UCSD-AML1 (cell line): ENCODE measurements around the gene OR2L8.

Experiments
- DNase-seq: peaks from one replicate; lab custom pipeline; 2025; ENCODE audit not compliant: unreplicated experiment; lab: John Stamatoyannopoulos, UW

Gene OR2L8, protein sequence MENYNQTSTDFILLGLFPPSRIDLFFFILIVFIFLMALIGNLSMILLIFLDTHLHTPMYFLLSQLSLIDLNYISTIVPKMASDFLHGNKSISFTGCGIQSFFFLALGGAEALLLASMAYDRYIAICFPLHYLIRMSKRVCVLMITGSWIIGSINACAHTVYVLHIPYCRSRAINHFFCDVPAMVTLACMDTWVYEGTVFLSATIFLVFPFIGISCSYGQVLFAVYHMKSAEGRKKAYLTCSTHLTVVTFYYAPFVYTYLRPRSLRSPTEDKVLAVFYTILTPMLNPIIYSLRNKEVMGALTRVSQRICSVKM

DNA sequence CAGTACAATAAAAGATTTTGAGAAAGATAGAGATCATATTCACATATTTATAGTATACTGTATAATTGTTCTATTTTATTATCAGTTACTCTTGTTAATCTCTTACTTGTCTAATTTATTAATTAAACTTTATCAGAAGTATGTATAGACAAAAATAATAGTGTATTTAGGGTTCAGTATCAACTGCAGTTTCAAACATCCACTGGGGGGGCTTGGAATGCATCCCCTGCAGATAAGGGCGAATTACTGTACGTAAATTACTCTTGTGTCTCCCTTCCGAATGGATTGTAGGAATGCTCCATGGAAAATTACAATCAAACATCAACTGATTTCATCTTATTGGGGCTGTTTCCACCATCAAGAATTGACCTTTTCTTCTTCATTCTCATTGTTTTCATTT is at the start of gene OR2L8:
TSS of gene OR2L8 (plus strand) at position 301 of the 400 bp plus-strand sequence. CDS start at position 301, 0 bp downstream.
- no peak for DNase-seq

DNA sequence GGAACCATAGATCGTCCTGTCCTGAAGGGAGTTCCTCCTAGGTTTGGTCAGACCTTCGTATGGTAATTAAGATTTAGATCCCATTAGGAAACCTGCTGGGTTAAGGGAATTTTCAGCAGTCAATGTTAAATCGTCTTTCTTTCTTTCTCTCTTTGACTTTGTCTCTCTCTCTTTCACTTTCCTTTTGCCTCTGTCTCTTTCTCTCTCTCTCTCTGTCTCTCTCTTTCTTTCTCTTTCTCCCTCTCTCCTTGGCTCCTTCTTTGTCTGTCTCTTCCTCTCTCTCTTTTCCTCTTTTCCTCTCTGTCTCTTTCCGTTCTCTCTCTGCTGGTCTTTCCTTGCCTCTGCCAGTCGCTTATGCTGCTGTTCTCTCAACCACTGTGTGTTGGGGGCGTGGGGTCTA is 44.5 kb upstream of the OR2L8 start:
- DNase-seq, result no peak

DNA sequence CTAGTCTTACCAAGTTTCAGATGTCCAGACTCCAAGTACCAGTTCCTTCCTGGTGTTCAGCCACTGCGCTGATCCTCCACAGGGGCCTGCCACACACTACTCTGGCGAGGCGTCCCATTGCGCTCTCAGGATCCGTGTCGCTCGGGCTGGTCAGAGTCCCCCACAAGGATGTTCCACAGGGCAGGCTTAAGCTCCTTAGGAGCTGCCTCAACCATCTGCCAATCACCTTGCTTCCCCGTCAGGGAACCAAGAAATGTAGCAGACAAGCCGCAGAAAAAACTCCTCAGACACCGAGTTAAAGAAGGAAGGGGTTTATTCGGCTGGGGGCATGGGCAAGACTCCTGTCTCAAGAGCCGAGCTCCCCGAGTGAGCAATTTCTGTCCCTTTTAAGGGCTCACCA is 43.5 kb upstream of the OR2L8 start:
- DNase-seq, result peak; percentile 57

DNA sequence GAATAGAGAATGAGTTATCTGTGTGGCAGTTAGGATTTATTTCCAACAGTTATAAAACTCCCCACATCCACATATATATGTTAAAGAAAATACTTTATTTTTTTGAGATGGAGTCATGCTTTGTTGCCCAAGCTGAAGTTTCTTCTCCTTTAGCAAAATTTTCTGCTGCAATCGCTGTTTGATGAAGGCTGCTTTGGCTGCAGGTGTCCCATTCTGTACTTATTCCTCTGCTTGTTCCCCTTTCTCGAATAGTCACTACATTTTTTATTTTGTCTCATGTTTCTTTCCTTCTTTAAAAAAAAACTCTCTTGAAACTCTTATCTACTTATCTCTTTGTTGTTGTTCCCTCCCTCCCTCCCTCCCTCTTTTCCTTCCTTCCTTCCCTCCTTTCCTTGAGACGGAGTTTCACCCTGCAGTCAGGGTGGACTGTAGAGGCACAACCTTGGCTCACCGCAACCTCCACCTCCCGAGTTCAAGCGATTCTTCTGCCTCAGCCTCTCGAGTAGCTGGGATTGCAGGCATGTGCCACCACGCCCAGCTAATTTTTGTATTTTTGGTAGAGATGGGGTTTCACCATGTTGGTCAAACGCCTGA is 42.7 kb upstream of the OR2L8 start:
- DNase-seq, result peak; percentile 33

DNA sequence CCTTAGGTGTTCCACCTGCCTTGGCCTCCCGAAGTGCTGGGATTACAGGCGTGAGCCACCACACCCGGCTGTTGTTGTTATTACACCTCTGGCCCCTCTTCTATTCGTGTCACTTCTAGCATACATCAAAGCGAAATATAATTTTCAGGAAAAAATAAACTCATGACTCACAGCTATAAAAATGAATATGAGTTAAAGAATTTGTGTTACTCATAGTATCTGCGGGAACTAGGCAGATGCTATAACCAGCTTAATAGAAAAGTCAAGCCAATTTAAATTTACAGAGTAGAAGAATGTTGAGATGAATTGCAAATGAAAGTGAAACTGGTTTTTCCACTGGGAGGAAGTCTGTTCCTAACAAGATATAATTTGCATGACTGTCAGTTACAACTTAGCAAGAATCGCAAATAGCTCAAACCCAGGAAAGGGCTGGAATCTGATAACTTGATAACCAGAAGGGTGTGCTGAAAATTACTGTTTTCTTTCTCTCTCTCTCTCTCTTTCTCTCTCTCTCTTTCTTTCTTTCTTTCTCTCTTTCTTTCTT is 42.1 kb upstream of the OR2L8 start:
- no peak for DNase-seq

DNA sequence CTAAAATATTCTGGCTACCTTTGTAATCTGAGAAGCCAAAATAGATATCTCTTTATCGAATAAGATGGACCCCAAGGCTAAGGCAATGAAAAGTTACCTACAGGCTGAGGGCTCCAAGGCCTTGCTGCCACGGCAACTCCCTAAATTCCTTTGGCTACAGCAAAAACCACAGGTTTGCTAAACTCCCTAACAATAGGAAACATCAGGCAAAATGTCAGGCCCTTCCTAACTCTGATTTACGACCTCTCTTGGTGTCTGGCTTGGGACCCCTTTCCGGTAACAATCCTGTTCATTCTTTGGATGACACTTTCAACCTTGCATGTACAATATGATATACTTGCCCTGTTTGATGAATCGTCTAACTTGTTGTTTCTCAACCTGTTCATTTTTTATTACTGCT is 39.9 kb upstream of the OR2L8 start:
- no peak for DNase-seq

DNA sequence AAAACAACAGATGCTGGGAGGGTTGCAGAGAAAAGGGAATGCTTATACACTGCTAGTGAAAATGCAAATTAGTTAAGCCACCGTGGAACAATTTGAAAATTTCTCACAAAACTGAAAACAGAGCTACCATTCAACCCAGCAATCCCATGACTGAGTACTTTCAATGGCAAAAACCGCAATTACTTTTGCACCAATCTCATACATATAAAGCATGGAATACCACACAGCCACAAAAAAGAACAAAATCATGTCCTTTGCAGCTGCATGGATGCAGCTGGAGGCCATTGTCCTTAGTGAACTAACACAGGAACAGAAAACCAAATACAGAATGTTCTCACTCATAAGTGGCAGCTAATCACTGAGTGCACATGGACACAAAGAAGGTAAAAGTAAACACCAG is 34.9 kb upstream of the OR2L8 start:
- DNase-seq, result no peak

DNA sequence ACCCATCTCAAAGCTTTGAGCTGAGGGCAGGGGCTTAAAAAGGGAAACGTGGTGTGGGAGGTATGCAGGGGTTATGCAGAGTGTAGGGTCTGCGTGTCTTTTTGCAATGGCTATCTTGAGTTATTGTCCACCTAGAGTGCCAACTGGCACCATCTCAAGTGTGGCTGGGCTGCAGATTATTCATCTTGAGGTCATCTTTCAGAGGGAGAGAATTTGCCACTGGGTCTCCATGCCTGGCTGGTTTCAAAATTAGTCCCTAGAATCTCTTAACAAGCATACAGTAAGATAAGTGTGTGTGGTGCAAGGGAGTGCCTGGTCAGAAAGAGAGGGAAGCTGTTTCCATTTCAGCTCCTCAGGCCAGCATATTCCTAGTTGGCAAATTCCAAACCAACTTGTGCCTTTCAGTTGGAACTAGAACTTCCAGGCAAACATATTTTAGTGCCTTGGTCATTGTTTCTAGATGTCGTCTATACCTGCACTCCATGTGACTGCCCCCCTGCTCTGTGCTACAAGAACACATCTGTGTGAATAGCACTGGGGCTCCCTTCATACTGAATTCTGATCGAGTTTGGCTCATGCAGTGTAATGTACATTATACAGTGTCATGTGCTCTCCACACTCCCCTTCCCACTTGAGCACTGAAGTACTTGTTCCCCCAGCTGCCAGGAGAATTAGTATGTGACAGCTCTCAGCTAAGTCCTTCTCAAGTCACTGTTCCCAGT is 33.6 kb upstream of the OR2L8 start:
- no peak for DNase-seq

DNA sequence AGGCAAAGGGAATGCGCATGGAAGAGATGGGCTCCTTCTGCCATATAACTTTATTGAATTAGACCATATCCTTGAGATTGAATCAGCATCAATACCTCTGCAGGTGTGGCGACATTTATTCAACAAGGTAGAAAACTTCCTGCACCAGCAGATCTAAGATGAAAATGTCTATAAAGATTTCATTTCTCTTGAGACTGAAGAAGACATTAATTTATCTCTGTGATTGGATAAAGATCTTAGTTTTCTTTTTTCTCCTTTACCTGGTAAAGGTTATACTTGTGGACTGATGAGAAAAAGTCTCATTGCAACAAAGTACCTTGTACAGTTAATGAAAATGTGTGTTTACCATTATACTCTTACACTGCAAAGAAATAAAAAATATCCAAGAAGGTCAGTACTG is 28.7 kb upstream of the OR2L8 start, which contains the start of gene OR2T8:
TSS of gene OR2T8 (plus strand) at position 301 of the 400 bp plus-strand sequence. CDS start 766 bp downstream, outside the sequence.
- no peak for DNase-seq

DNA sequence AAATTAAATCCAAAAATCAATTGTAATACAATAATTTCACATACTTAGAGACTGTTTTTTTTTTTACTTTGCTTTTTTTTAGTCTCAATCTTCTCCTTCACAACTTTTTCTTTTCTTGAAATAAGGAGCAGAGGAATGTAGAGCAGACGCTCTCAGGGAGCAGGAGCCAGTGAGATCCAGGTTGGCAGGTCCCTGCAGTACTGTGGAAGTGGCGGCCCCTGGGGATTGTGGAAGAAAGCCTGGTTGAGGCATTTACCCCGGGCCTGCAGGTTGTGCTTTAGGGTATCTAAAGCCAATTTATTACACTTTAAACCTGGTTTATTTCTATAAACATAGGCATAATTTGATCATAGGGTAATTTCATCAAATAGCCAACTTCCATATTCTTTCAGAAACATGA is 24.7 kb upstream of the OR2L8 start:
- DNase-seq, result no peak

DNA sequence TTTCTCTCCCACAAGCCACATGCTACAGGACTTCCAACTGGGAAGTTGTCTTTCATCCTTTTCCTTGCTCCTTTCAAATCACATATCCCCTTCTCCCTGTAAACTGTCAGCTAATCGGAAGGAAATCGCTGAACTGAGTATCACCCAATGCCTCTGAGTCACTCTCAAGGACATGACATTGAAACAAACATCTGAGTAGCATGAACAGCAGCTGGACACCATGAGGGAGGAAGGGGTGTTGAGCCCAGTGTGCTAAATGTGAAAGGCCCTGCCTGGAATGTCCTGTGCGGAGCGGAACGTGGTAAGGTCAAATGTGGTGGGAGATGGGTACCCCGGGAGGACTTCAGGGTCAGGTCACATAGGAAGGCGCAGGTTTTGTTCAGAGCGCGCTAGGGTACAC is 23.8 kb upstream of the OR2L8 start, which contains the start of gene OR2AJ1:
TSS of gene OR2AJ1 (plus strand) at position 22 of the 400 bp plus-strand sequence. CDS start 8,880 bp downstream, outside the sequence.
- DNase-seq, result no peak

DNA sequence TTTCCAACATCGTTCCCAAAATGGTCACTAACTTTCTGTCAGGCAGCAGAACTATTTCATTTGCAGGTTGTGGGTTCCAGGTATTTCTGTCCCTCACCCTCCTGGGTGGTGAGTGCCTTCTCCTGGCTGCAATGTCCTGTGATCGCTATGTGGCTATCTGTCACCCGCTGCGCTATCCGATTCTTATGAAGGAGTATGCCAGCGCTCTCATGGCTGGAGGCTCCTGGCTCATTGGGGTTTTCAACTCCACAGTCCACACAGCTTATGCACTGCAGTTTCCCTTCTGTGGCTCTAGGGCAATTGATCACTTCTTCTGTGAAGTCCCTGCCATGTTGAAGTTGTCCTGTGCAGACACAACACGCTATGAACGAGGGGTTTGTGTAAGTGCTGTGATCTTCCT is 14.7 kb upstream of the OR2L8 start:
- DNase-seq, result no peak

DNA sequence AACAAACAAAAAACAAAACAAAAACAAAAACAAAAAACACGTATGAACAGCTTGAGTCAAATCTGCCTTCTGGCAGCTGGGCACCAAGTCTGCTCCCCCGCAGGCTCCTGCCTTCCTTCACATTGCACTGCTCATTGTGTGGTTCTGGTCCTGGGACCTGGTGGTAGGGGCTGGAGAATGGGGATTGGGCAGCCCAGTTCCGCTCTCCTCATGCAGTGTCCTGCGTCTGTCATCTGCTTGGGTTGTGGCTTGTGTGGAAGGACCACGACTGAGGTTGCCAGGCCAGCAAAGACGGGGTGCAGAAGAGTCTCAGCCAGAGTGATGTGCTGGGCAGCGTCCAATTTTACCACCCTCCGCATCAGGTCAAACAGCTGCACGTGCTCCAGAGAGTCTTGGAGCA is 12.9 kb upstream of the OR2L8 start:
- no peak for DNase-seq

DNA sequence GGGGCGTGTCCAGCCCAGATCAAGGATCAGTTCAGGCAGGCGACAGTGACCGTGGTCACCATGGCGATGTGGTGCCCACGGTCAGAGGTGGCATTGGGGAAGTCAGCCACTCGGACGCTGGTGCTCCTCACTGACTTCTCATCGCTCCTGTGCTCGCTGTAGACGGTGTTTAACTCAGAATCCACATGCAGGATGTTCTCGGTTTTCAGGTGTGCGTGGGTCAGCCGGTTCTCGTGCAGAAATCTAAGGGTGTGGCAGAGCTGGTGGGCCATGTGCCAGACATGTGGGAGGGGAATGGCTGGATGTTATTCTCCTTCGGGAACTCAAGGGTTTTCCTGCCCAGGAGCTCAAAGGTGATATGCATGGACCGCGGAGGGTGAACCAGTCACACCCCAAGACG is 12.2 kb upstream of the OR2L8 start:
- DNase-seq, result no peak

DNA sequence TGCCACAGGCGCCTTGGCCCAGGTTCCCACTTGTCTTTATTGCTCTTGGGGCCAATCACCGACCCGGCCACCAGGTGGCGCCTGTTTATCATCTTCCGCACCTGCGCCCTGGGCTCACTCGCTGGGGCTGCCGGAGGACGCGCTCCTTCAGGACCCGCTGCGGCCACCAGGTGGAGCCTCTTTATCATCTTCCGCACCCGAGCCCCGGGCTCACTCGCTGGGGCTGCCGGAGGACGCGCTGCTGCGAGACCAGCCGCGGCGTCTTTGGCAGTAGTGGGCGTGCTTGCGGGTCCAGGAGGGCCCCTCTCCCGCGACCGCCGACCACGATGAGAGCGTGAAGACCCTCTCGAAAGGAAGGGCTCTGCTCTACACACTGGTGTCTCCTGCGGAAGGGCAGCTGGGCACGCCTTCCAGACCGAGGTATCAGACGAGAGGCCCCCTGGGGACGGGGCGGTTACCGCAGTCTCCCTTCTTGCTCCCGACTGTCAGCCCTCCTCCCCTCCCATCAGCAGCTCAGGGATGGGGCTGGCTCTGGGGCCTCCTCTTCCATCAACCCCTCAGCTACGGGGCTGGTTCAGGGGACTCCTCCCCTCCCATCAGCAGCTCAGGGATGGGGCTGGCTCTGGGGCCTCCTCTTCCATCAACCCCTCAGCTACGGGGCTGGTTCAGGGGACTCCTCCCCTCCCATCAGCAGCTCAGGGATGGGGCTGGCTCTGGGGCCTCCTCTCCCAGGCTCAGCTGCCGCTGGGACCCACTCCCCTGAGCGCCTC is 11.5 kb upstream of the OR2L8 start:
- peak; percentile 97 for DNase-seq

DNA sequence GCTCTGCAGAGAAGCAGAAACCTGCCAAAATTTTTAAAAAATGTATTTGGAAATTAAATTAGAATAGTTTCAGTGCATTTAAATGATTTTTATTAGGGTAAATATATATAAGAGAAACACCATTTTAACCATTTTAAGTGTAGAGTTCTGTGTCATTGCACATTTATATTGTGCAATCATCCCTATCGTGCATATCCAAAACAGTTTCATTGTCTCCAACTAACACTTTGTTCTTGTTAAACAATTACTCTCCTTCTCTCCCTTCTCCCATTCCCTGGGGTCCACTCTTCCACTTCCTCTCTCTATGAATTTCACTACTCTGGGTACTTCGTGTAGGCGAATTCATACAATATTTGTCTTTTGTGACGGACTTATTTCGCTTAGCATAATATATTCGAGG is 6.0 kb upstream of the OR2L8 start:
- DNase-seq, result no peak

DNA sequence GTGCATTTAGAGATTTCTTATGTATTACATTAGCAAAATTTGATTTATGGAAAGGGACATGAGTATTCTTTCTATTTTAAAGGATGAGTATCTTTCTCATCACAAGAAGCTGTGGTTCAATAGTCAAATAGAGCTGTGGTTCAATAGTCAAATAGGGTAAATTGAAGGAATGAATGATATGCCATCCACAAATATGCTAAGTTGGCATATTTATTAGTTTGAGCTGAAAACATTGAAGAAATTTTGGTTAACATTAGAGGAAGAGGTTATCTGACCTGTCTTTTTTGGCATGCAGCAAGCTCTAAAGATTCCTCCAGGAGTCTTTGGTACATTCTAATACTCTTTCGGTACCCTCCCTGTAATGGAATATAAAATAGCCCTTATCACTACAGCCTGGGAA is 4.8 kb downstream of the OR2L8 start:
- DNase-seq, result no peak

DNA sequence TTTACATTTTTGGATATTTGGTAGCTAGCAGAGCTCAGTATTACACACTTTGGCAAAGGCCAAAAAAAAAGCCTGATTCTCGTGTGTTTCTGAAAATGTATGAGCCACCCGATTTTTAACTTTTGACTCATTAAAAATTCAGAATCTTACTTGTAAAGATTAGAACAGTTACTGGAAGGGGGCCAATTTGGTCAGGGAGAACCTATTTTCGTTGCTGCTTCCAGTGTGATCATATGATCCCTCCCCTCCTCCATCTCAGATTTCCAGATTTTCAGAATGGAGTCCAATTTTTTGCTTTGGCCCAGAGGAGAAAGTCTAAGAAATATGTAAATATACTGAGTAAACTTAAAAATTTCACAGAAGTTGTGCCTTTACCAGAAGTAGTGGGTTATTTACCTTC is 13.1 kb downstream of the OR2L8 start:
- no peak for DNase-seq

DNA sequence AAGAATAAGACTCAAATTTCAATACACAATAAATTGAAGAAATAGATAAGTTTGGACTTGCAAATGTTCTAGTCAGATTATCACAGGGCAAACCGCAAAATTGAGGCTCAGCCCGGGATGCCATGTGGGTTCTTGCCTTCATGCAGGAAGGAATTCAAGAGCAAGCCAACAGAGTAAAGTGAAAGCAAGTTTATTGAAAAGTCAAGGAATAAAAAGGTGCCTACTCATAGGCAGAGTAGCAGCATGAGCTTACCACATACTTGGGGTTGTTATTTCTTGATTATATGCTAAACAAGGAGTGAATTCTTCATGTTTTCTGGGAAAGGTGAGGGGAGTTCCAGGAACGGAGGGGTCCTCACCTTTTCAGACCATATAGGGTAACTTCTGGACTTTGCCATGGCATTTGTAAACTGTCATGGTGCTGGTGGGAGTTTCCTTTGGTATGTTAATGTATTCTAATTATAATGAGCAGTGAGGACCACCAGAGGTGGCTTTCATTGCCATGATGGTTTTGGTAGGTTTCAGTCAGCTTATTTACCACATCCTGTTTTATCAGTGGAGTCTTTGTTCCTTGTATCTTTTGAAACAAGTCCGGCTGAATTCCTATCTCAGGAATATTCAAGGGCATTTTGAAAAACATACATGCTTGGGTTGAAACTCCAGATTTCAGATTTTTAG is 14.4 kb downstream of the OR2L8 start:
- no peak for DNase-seq

DNA sequence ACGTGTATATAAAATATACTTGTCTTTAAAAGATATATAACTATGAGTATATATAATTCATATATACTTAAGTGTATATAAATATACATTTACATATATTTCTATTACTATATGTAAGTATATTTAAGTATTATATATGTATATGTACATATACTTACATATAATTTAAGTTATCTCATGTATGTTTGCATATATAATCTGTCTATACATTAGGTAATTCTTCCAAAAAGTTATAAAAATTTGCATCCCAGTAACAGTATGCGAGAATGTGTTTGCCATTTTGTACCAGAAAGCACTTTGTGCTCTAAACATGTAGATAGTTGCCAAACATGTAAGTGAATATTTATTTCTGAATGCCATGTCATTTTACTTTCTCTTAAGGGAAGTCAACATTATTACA is 16.3 kb downstream of the OR2L8 start, which contains the start of gene OR2AK2:
TSS of gene OR2AK2 (plus strand) at position 301 of the 400 bp plus-strand sequence. CDS start 144 bp downstream, outside the sequence.
- DNase-seq, result no peak
